ENCODE data around the gene ADAMTS2. TPM values are rescaled to one million over a fixed set of nuclear protein-coding genes. Genes with fewer than 3 reads are reported as not detected.

Gene ADAMTS2
- total and polyA plus RNA-seq, 11 donors: 1.1 to 23.0 (median 5.5) TPM

GRCh38 chr5:179185256-179185940, 159.9 kb downstream of the ADAMTS2 start:
- no peak for TF ChIP-seq POLR2A (IDR thresholded peaks at IDR 0.05)
- TF ChIP-seq, protein P1, sequence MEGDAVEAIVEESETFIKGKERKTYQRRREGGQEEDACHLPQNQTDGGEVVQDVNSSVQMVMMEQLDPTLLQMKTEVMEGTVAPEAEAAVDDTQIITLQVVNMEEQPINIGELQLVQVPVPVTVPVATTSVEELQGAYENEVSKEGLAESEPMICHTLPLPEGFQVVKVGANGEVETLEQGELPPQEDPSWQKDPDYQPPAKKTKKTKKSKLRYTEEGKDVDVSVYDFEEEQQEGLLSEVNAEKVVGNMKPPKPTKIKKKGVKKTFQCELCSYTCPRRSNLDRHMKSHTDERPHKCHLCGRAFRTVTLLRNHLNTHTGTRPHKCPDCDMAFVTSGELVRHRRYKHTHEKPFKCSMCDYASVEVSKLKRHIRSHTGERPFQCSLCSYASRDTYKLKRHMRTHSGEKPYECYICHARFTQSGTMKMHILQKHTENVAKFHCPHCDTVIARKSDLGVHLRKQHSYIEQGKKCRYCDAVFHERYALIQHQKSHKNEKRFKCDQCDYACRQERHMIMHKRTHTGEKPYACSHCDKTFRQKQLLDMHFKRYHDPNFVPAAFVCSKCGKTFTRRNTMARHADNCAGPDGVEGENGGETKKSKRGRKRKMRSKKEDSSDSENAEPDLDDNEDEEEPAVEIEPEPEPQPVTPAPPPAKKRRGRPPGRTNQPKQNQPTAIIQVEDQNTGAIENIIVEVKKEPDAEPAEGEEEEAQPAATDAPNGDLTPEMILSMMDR (IDR thresholded peaks at IDR 0.05): no peak
- no peaks in the 10 kb centered on the region for H3K4me1 ChIP-seq
- H3K27ac ChIP-seq: no peak overlapping the region
- H3K9me3 ChIP-seq: no peaks in the 10 kb centered on the region
- ATAC-seq (peak in 1 of 4 donors; percentile 9), DNase-seq (peak in 2 of 5 donors; percentile 15 to 37)
- H3K4me3 ChIP-seq: no peak overlapping the region
- intact Hi-C loops (cut with DNase I): no loop called here
- H3K36me3 ChIP-seq: no peaks in the 10 kb centered on the region
- 77 to 81% (median 79%) methylated on average over 14 to 16 of the region's 16 CpGs for WGBS, 4 donors
- peaks cover 0 to 40% (median 0%) of the 10 kb centered on the region in 9 donors for H3K27me3 ChIP-seq

- intact Hi-C loops (cut with DNase I): no loop called here
- no peak overlapping the region for H3K27ac ChIP-seq
- peaks cover 0 to 2% (median 0%) of the 10 kb centered on the region in 12 donors for H3K9me3 ChIP-seq
- no peak overlapping the region for H3K4me3 ChIP-seq
- no peak for TF ChIP-seq POLR2A (IDR thresholded peaks at IDR 0.05)
- TF ChIP-seq, protein P1 (IDR thresholded peaks at IDR 0.05): no peak
- peak in 2 of 5 donors; percentile 12 to 33 for DNase-seq
- no peak for ATAC-seq
- 82 to 88% (median 86%) methylated on average over 11 of the region's 11 CpGs for WGBS, 4 donors
- H3K27me3 ChIP-seq: peaks cover 0 to 43% (median 0%) of the 10 kb centered on the region in 9 donors
- H3K4me1 ChIP-seq: no peaks in the 10 kb centered on the region
- no peaks in the 10 kb centered on the region for H3K36me3 ChIP-seq
Measured at GRCh38 chr5:179184521-179185050, 160.7 kb downstream of the ADAMTS2 start.

DNA sequence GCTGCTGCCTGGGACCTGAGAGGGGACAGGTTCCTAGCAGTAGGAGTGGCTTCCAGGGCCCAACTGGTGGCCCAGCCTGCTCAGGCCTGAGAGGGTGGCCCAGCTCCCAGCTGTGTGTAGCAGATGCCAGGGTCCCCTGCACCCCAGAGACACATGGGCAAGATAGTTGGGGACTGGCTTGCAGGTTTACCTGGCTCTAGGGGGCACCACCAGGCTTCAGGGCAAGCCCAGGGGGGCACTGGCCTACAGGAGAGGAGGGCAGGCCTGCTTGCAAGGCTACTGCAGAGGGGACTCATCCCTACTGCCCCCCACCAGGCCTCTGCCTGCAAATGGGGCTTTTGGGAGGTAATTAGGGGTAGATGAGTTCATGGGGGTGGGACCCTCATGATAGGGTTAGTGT, 161.8 kb downstream of the ADAMTS2 start:
- peak in 2 of 5 donors; percentile 4 to 34 for DNase-seq
- Histone ChIP-seq H3K27me3 (peaks cover 0 to 43% (median 0%) of the 10 kb centered on the region in 9 donors), H3K4me3 (no peak overlapping the region), H3K36me3 (no peaks in the 10 kb centered on the region), H3K9me3 (peaks cover 0 to 13% (median 2%) of the 10 kb centered on the region in 12 donors), H3K4me1 (no peaks in the 10 kb centered on the region), H3K27ac (no peak overlapping the region)
- no peak for ATAC-seq
- intact Hi-C loops (cut with DNase I): no loop called here
- no peak for TF ChIP-seq POLR2A (IDR thresholded peaks at IDR 0.05)
- TF ChIP-seq, protein P1 (IDR thresholded peaks at IDR 0.05): no peak

DNA sequence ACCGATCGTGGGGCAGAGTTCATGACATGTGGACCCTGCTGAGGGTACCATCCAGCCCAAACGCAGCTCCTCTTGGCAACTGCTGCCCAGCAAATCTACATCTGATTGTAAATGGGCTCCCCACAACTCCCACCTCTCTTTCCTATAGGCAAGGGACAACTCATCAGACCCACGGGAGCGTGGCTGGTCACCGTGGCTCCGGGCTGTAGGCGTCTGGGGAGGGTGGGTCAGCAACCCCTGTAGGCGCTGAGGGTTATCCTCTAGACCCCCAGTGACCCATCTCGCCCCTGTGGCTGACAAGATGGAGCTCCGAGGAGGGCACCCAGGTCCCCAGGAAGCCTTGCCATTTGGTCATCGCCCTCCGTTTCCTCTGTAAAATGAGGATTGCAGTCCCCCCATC, 162.7 kb downstream of the ADAMTS2 start:
- intact Hi-C loops (cut with DNase I): no loop called here
- Histone ChIP-seq H3K9me3 (peaks cover 0 to 15% (median 2%) of the 10 kb centered on the region in 12 donors), H3K4me1 (no peaks in the 10 kb centered on the region), H3K4me3 (no peak overlapping the region), H3K27me3 (peaks cover 0 to 43% (median 0%) of the 10 kb centered on the region in 9 donors), H3K27ac (no peak overlapping the region), H3K36me3 (no peaks in the 10 kb centered on the region)
- 88 to 94% (median 90%) methylated on average over 13 of the region's 13 CpGs for WGBS, 4 donors
- DNase-seq (peak in 1 of 5 donors; percentile 37), ATAC-seq (no peak)
- no peak for TF ChIP-seq POLR2A (IDR thresholded peaks at IDR 0.05)
- TF ChIP-seq, protein P1 (IDR thresholded peaks at IDR 0.05): no peak
